Measurements from ENCODE around the gene FAM221B.
A peak's percentile ranks its signal among the peaks of the same experiment; 100 is the strongest.

DNA sequence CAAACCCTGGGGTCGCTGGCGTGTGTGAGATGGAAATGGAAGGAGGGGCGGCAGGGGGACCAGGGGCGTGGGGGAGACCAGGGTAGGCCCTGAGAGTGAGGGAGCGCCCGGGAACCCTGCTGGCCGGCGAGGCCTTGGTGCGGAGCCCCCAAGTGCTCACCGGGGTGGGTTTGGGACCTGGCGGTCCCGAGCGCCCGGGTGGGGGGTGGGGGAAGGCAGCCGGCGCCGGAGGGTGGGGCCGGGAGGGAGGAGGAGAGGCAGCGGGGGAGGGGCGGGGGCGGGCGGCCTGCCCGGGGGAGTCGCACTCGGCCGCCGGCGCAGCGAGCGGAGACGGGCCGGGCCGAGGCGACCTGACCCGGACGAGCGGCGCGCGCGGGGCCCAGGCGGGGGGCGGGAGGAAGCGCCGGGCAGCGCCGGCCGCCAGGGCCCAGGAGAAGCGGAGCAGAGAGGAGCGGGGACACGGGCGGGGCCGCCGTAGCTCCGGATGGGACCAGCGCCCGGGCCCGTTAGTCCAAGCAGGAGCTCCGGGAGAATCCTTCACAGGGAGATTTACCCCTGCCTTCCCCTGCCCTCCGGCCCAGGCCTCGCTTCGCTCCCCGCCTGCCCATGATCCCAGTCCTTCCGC, 37.1 kb downstream of the FAM221B start, which contains the start of gene NPR2:
- TF ChIP-seq, protein P1, sequence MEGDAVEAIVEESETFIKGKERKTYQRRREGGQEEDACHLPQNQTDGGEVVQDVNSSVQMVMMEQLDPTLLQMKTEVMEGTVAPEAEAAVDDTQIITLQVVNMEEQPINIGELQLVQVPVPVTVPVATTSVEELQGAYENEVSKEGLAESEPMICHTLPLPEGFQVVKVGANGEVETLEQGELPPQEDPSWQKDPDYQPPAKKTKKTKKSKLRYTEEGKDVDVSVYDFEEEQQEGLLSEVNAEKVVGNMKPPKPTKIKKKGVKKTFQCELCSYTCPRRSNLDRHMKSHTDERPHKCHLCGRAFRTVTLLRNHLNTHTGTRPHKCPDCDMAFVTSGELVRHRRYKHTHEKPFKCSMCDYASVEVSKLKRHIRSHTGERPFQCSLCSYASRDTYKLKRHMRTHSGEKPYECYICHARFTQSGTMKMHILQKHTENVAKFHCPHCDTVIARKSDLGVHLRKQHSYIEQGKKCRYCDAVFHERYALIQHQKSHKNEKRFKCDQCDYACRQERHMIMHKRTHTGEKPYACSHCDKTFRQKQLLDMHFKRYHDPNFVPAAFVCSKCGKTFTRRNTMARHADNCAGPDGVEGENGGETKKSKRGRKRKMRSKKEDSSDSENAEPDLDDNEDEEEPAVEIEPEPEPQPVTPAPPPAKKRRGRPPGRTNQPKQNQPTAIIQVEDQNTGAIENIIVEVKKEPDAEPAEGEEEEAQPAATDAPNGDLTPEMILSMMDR (IDR thresholded peaks at IDR 0.05): peak in 1 of 3 donors; percentile 9
- TF ChIP-seq POLR2A (IDR thresholded peaks at IDR 0.05): no peak
